NCI-H1048 (cell line): ENCODE measurements around the gene DTX3.
"Not testable (repeated sequence)": the region's sequence is repeated elsewhere in the genome, so short reads cannot be mapped to it uniquely, and the experiment has no call there.

Source experiments
- DNase-seq: peaks from one replicate; lab custom pipeline; 2025; lab: John Stamatoyannopoulos, UW

DTX3 gene

GRCh38 chr12:57583008-57583831, 21.4 kb upstream of the DTX3 start:
- peak; percentile 29 for DNase-seq

- DNase-seq = no peak
Observed at GRCh38 chr12:57584050-57584449, 20.6 kb upstream of the DTX3 start.

GRCh38 chr12:57584690-57585089, 19.9 kb upstream of the DTX3 start:
- no peak for DNase-seq

GRCh38 chr12:57585156-57585555, 19.5 kb upstream of the DTX3 start:
- DNase-seq = no peak

GRCh38 chr12:57586128-57586527, 18.5 kb upstream of the DTX3 start:
- no peak for DNase-seq

- DNase-seq = no peak
Observed at GRCh38 chr12:57586832-57587429, 17.7 kb upstream of the DTX3 start.

GRCh38 chr12:57588951-57589610, 15.5 kb upstream of the DTX3 start:
- not testable (repeated sequence) for DNase-seq

- no peak for DNase-seq
Observed at GRCh38 chr12:57590479-57590863, 14.2 kb upstream of the DTX3 start.

GRCh38 chr12:57590864-57591781, 13.5 kb upstream of the DTX3 start, which contains the start of gene PIP4K2C:
Gene PIP4K2C, plus strand, starts transcription at chr12:57591192. Its CDS starts 98 bp downstream, at chr12:57591290.
- peak; percentile 74 for DNase-seq

- DNase-seq = no peak
Observed at GRCh38 chr12:57591782-57592325, 12.8 kb upstream of the DTX3 start.

GRCh38 chr12:57592551-57593165, 12.0 kb upstream of the DTX3 start:
- no peak for DNase-seq

- no peak for DNase-seq
Observed at GRCh38 chr12:57593187-57593586, 11.4 kb upstream of the DTX3 start.

- no peak for DNase-seq
Observed at GRCh38 chr12:57600395-57600794, 4.2 kb upstream of the DTX3 start.

- DNase-seq = no peak
Observed at GRCh38 chr12:57602544-57602943, 2.1 kb upstream of the DTX3 start.

GRCh38 chr12:57603324-57603723, 1.3 kb upstream of the DTX3 start:
- no peak for DNase-seq

- no peak for DNase-seq
Observed at GRCh38 chr12:57603815-57604453, 690 bp upstream of the DTX3 start.

- DNase-seq = no peak
Observed at GRCh38 chr12:57604992-57605810, 577 bp downstream of the DTX3 start.

- no peak for DNase-seq
Observed at GRCh38 chr12:57605811-57606311, 1.2 kb downstream of the DTX3 start.

- no peak for DNase-seq
Observed at GRCh38 chr12:57606399-57606798, 1.8 kb downstream of the DTX3 start.

GRCh38 chr12:57606821-57607220, 2.2 kb downstream of the DTX3 start:
- DNase-seq = no peak
